ENCODE results near the gene CCSER1.

CCSER1 gene

DNA sequence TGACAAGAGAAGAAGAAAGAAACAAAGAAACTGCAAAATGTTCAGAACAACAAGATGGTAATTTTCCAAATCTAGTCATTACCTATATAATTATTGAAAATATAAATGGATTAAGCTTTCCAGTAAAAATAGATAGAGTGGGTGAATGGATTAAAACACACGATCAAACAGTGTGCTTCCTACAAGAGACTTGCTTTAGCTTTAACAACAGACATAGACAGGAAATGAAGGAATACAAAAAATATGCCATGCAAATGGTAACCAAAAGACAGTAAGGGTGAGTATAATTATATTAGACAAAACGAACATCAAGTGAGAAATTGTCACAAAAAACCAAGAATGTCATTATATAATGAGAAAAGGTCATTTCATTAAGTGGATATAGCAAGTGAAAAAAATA is 842.8 kb downstream of the CCSER1 start:
- TF ChIP-seq, protein P1, sequence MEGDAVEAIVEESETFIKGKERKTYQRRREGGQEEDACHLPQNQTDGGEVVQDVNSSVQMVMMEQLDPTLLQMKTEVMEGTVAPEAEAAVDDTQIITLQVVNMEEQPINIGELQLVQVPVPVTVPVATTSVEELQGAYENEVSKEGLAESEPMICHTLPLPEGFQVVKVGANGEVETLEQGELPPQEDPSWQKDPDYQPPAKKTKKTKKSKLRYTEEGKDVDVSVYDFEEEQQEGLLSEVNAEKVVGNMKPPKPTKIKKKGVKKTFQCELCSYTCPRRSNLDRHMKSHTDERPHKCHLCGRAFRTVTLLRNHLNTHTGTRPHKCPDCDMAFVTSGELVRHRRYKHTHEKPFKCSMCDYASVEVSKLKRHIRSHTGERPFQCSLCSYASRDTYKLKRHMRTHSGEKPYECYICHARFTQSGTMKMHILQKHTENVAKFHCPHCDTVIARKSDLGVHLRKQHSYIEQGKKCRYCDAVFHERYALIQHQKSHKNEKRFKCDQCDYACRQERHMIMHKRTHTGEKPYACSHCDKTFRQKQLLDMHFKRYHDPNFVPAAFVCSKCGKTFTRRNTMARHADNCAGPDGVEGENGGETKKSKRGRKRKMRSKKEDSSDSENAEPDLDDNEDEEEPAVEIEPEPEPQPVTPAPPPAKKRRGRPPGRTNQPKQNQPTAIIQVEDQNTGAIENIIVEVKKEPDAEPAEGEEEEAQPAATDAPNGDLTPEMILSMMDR (IDR thresholded peaks at IDR 0.05; ENCODE audit: control insufficient read depth, insufficient read depth, low read depth, low read length, missing control alignments), result no peak

DNA sequence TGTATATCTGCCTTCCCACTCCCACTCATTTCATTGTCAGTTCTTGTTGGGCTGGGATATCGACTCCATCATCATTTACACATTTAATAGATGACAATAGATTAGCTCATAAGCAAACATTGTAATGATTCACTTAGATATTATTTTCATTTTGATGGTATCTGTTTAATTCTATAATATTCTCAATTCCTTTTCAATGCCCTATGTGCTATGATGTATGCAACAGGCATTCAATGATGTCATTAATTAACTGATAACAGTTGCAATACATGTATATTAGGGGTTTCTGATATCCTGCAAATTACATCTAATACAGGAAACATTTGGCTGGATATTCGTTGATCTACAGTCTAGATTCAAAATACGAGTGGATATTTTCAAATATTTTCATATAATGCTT is 850.5 kb downstream of the CCSER1 start:
- TF ChIP-seq, protein P1 (IDR thresholded peaks at IDR 0.05; ENCODE audit: control insufficient read depth, insufficient read depth, low read depth, low read length, missing control alignments), result no peak

More for the DNA sequence above, 842.8 kb downstream of the CCSER1 start:
- H3K4me3 ChIP-seq (ENCODE audit: control insufficient read depth, low read depth, low read length), result no peak overlapping the region
- no peak for DNase-seq (ENCODE audit: low read depth)

DNA sequence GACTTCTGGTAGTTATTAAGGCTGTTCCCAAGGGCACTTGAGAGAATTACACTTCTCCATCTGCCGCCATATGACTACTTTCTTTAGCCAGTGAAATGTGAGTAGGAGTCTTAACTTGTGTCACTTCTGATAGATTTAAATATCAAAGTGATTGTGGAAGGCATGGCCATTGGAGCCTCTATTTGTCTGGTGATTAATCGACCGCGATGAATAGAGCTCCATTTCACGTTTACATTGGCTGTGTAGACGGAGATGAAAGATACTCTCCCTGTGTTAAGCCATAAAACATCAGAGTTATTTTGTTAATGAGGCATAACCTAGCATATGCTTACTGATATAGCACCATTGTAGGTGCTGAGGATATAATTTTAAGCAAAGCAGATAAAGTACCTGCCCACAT is 852.4 kb downstream of the CCSER1 start:
- TF ChIP-seq, protein P1 (IDR thresholded peaks at IDR 0.05; ENCODE audit: control insufficient read depth, insufficient read depth, low read depth, low read length, missing control alignments), result no peak
- DNase-seq (ENCODE audit: low read depth), result no peak
- H3K4me3 ChIP-seq (ENCODE audit: control insufficient read depth, low read depth, low read length), result no peak overlapping the region

More for the DNA sequence above, 850.5 kb downstream of the CCSER1 start:
- no peak for DNase-seq (ENCODE audit: low read depth)
- H3K4me3 ChIP-seq (ENCODE audit: control insufficient read depth, low read depth, low read length), result no peak overlapping the region

DNA sequence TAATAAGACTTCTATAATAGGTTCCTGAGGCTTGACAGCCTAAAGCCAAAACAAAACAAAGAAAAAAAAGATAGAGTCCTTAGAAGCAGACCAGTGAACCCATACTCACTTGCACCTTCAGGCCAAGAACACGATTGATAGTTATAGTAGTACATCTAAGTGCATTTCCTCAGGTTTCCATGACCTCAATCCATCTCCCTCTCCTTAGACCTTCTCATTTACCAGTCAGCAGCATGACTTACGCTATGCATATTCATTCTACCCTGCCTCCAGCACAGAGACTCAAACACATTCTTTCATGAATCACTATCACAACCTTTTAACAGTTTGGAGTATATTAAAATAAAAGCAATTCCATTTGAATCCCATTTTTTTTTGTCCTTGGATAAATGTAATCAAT is 855.6 kb downstream of the CCSER1 start:
- DNase-seq (ENCODE audit: low read depth), result no peak
- TF ChIP-seq, protein P1 (IDR thresholded peaks at IDR 0.05; ENCODE audit: control insufficient read depth, insufficient read depth, low read depth, low read length, missing control alignments), result no peak
- H3K4me3 ChIP-seq (ENCODE audit: control insufficient read depth, low read depth, low read length), result no peak overlapping the region

DNA sequence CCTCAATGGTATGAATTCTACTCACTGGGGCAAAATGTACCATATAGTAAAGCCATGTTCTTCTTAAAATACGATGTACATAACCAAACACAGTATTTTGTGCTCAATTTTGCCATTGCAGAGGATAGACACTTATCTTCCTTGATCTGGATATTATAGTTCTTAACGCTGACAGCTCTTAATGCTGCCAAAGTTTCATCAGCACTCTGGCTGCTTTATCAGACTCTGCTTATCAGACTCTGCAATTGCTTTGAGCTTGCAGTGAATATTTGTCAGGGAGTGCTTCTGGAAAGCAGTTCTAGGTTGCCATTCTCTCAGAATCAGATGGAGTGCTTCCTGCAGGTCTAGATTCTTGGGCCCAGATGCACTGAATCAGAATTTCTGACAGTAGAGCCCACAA is 863.1 kb downstream of the CCSER1 start:
- no peak overlapping the region for H3K4me3 ChIP-seq (ENCODE audit: control insufficient read depth, low read depth, low read length)
- TF ChIP-seq, protein P1 (IDR thresholded peaks at IDR 0.05; ENCODE audit: control insufficient read depth, insufficient read depth, low read depth, low read length, missing control alignments), result no peak
- DNase-seq (ENCODE audit: low read depth), result no peak

DNA sequence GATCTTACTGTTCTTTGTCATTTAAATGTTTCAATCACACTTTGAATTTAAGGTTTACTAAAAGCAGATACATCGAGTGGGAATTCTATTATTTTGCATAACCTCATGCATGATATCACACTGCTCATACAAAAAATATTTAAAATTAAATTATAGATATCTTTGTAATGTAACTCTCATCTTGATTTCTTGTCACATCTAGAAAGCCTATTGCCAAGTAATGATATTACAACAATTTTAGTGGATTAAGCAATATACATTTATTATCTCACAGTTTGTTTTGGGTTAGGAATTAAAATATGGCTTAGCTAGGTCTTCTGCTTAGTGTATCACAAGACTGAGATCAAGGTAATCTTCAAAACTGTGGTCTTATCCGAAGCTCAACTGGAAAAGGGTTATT is 865.0 kb downstream of the CCSER1 start:
- H3K4me3 ChIP-seq (ENCODE audit: control insufficient read depth, low read depth, low read length), result no peak overlapping the region
- DNase-seq (ENCODE audit: low read depth), result no peak
- TF ChIP-seq, protein P1 (IDR thresholded peaks at IDR 0.05; ENCODE audit: control insufficient read depth, insufficient read depth, low read depth, low read length, missing control alignments), result no peak
